Esophagus (tissue), 2 donors: ENCODE data around the gene KIF18B. TPM values are rescaled to one million over a fixed set of nuclear protein-coding genes. Genes with fewer than 3 reads are reported as not detected.

Source experiments
- H3K27ac ChIP-seq, 2 donors: one replicate each; pipeline ENCODE4 v1.5.1; 2013; ENCODE audit warnings: low read depth in 2 of 2, mild to moderate bottlenecking in 2 of 2, inconsistent platforms in 1 of 2, low read length in 1 of 2, moderate library complexity in 1 of 2
- H3K27me3 ChIP-seq, 2 donors: one replicate each; pipeline ENCODE4 v1.6.1; 2013; ENCODE audit warnings: low read length in 2 of 2, control low read depth in 1 of 2, mild to moderate bottlenecking in 1 of 2; ENCODE audit not compliant: insufficient read depth in 2 of 2, control insufficient read depth in 1 of 2
- H3K36me3 ChIP-seq, 2 donors: one replicate each; pipeline ENCODE4 v1.6.1; 2013; ENCODE audit warnings: low read length in 1 of 2; ENCODE audit not compliant: control insufficient read depth in 2 of 2, insufficient read depth in 2 of 2
- H3K4me1 ChIP-seq, 2 donors: one replicate each; pipeline ENCODE4 v1.6.1; 2013; ENCODE audit warnings: low read length in 1 of 2; ENCODE audit not compliant: control insufficient read depth in 2 of 2, insufficient read depth in 2 of 2
- H3K4me3 ChIP-seq, 2 donors: one replicate each; pipeline ENCODE4 v1.5.1; 2013; ENCODE audit warnings: low read length in 2 of 2, mild to moderate bottlenecking in 2 of 2, low read depth in 1 of 2, moderate library complexity in 1 of 2
- H3K9me3 ChIP-seq, 2 donors: one replicate each; pipeline ENCODE4 v1.6.1; 2013; ENCODE audit warnings: mild to moderate bottlenecking in 2 of 2, low read depth in 1 of 2, low read length in 1 of 2, moderate library complexity in 1 of 2; ENCODE audit not compliant: control insufficient read depth in 2 of 2, insufficient read depth in 1 of 2
- WGBS, 2 donors: extraction: QIAGEN DNeasy Blood & Tissue Kit; methylation state at CpG; one replicate each; pipeline ENCODE4 v1.1.7; 2013; 5-methylcytosine and 5-hydroxymethylcytosine counted together
- polyA plus RNA-seq, 2 donors: library from polyadenylated mRNA; stranded (reverse); fragments of 200-250 nt; gene quantifications; one replicate each; pipeline ENCODE4 v1.2.3, GENCODE V29; 2013
- donor health status: healthy with polysubstance abuse.
- donor health status: Bipolar disorder and iron deficiency.

The KIF18B gene
- polyA plus RNA-seq, 2 donors = 4.3 to 7.3 TPM

DNA sequence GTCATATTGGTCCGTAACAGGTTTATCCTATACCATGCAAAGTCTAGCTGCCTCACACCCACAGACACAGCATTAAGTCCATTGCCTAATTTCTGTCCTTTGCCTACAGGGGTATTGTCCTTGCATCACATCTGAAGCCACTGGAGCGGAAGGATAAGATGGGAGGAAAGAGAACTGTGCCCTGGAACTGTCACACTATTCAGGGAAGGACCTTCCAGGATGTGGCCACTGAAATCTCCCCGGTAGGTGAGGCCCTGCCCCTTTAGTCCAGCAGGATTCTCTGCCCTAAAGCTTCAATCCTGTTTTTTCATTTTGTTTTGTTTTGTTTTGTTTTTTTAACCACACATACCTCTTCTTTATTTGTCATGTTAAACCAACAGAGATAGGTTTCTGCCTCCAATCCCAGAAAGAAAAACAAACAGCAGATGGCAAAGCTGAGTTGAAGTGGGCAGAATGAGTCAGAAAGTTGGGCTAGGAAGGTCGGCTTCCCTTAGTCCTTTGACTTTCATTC, 46.1 kb downstream of the KIF18B start:
- WGBS, 2 donors = 71 to 79% methylated on average over 4 of the region's 4 CpGs
- Histone ChIP-seq H3K4me1 (peaks cover 0 to 3% of the 10 kb centered on the region in 2 donors), H3K27me3 (no peaks in the 10 kb centered on the region), H3K27ac (no peak overlapping the region), H3K4me3 (no peak overlapping the region), H3K36me3 (no peaks in the 10 kb centered on the region), H3K9me3 (no peaks in the 10 kb centered on the region)

DNA sequence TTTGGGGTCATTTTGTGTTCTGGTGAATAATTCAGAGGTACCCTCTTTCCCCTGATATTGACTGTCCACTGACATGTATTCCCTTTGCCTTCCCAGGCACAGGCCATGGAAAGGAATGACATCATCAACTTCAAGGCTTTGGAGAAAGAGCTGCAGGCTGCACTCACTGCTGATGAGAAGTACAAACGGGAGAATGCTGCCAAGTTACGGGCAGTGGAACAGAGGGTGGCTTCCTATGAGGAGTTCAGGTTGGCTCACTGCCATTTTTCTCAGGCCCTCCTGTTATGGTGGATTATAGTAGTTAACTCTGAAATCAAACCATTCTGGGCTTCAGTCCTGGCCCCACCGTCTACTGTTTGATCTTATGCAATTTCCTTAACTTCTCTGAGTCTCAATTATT, 46.7 kb downstream of the KIF18B start:
- no peak overlapping the region for H3K4me3 ChIP-seq
- peaks cover 0 to 3% of the 10 kb centered on the region in 2 donors for H3K4me1 ChIP-seq
- no peaks in the 10 kb centered on the region for H3K27me3 ChIP-seq
- H3K9me3 ChIP-seq = no peaks in the 10 kb centered on the region
- 29 to 39% methylated on average over 3 of the region's 3 CpGs for WGBS, 2 donors
- H3K27ac ChIP-seq = no peak overlapping the region
- H3K36me3 ChIP-seq = no peaks in the 10 kb centered on the region

DNA sequence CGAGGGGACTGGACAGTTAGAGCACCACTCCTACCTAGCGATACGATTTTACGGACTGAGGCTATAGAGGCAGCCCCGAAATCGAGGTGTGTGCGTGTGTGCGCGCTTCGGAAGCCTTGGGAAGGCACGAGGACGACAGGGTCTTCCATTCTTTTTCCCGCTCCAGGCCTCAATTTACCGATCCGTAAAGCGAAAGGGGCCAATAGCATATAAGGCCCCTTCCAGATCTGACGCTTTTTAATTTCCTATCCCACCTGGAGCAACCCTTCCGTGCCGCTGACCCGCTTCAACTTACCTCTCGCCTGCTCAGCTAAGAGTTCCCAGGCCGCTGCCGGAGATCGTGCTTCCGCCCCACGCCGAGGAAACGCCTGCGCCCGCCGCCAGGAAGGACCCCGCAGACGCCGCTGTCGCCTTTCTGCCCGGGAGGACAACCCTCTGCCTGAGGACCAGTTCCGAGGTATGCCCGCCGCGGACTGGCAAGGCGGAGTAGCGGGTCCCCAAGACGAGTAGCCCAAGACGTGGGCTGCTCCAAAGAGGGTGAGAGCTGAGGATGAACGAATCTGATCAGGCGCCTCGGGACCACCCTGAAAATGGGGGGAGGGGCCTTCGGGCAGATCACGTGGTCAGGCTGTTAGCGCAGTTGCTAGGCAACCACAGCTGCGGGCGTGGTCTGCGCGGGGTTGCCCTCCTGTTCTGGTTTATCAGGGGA, 48.3 kb downstream of the KIF18B start, which contains the start of gene EFTUD2:
TSS of gene EFTUD2 (minus strand) at position 372 of the 709 bp plus-strand sequence. CDS start 4,924 bp downstream, outside the sequence.
- H3K4me1 ChIP-seq = peaks cover 0 to 3% of the 10 kb centered on the region in 2 donors
- WGBS, 2 donors = 0% methylated on average over 54 of the region's 54 CpGs
- H3K9me3 ChIP-seq = no peaks in the 10 kb centered on the region
- H3K4me3 ChIP-seq = peak within 1 kb of the TSS; percentile 66 to 83
- no peaks in the 10 kb centered on the region for H3K27me3 ChIP-seq
- peak within 1 kb of the TSS; percentile 91 to 94 for H3K27ac ChIP-seq
- no peaks in the 10 kb centered on the region for H3K36me3 ChIP-seq

DNA sequence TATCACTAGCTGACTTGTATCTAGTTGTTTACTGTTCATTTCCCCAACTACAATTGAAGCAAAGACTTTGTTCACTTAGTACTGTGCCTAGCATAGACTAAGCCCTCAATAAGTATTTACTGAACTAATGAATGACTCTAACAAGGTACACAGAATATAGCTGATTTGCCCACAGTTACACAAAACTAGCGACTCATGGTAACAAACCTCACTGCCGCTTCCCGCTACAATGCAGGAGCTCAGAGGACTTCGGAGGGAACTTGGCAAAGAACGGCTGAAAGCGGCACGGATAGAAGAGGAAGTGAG, 48.9 kb downstream of the KIF18B start:
- Histone ChIP-seq H3K4me3 (peak overlapping the region; percentile 66 to 83), H3K4me1 (peaks cover 0 to 3% of the 10 kb centered on the region in 2 donors), H3K9me3 (no peaks in the 10 kb centered on the region), H3K27me3 (no peaks in the 10 kb centered on the region), H3K36me3 (no peaks in the 10 kb centered on the region), H3K27ac (peak overlapping the region; percentile 91 to 94)
- WGBS, 2 donors = 0% methylated on average over 7 of the region's 7 CpGs

DNA sequence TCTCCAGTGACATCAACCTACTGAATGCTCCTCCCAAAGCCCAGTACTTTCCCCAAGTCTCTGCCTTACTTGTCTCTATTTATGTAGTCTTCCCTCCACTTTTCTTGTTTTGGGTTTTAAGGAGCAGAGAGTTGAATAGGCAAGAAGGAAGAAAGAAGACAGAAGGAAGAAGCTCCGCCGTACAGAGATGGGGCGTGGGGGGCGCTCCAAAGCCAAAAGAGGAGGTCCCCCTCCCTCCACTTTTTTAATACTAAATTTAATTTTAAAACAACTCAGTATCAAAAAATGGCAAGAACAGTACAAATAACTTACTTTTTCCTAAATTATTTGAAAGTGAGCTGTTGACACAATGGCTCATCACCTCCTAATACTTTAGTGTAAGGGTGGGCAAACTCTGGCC, 52.9 kb downstream of the KIF18B start:
- Histone ChIP-seq H3K9me3 (no peaks in the 10 kb centered on the region), H3K36me3 (no peaks in the 10 kb centered on the region), H3K4me1 (no peaks in the 10 kb centered on the region), H3K4me3 (no peak overlapping the region), H3K27me3 (no peaks in the 10 kb centered on the region), H3K27ac (no peak overlapping the region)
- WGBS, 2 donors = 95 to 97% methylated on average over 4 of the region's 4 CpGs

DNA sequence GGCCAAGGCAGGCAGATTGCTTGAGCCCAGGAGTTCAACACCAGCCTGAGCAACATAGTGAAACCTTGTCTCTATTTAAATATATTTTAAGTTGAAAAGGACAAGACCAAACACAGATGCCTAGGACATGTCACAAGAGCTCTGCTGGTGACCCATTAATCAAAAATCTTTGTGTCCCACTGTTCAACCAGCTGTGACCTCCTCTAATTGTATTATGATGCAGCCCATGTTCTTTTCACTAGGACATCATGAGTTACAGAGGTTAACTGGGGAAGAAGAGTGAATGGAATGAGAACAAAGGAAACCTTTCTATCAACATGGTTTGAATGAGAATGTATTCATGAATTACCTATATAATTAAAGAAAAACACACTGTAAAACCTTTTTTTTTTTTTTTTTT, 55.3 kb downstream of the KIF18B start:
- Histone ChIP-seq H3K9me3 (no peaks in the 10 kb centered on the region), H3K27me3 (no peaks in the 10 kb centered on the region), H3K27ac (no peak overlapping the region), H3K4me3 (no peak overlapping the region), H3K36me3 (no peaks in the 10 kb centered on the region), H3K4me1 (no peaks in the 10 kb centered on the region)

DNA sequence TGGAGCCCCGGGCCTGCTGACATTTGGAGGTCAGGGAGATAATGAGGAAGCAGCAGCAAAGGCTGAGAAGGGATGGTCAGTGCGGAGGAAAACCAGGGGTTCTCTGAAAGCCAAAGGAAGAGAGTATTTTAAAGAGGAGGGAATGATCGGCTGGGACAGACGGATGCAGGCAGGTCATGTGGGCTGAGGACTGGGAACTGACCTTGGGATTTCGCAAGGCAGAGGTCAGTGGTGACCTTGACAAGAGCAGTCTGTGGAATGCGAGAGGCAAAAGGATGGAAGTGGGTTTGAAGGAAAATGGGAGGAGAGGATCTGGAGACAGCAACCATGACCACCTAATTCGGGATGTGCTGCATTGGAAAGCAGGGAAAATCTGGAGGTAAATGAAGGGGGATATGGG, 58.6 kb downstream of the KIF18B start:
- Histone ChIP-seq H3K36me3 (peaks cover 8% of the 10 kb centered on the region in 2 donors), H3K27me3 (no peaks in the 10 kb centered on the region), H3K9me3 (no peaks in the 10 kb centered on the region), H3K4me1 (no peaks in the 10 kb centered on the region), H3K4me3 (no peak overlapping the region), H3K27ac (no peak overlapping the region)
- WGBS, 2 donors = 81 to 86% methylated on average over 7 of the region's 7 CpGs

DNA sequence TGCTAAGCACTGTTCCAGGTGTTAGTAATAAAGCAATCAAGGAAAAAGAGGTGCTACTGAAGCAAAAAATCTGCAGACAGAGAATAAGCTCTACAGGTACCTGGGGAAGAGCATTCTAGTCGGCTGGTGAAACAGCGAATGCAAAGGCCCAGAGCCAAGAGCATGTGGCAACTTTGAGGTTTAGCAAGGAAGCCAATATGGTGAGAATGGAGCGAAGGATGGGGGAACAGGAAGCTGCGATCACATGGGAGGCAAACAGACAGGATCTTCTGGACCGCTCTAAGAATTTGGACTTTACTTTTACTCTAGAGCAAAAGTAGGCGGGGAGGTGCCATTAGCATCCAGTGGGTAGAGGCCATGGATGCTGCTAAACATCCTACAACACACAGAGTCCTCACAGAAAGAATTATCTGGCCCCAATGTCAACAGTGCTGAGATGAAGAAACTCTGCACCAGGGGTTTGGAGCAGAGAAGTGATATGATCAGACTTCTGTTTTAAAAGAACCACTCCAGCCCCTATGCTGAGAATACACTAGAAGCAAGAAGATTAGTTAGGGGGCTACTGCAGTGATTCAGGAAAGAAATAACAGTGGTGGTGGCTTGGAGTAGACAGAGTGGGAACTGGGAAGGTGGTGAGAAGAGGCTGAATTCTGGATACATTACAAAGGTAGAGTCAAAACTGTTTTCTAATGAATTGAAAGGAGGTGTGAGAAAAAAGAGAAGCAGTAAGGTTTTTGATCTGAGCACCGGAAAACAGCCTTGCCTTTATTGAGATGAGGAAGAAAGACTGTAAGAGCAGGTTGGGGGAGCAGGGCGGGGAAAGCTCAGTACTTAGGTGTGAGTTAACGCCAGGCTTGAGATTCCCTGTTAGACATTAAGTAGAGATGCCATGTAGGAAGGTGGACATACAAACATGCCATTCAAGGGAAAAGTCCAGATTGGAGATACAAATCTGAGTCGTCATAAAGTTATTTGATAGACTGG, 59.3 kb downstream of the KIF18B start:
- H3K4me1 ChIP-seq = no peaks in the 10 kb centered on the region
- no peaks in the 10 kb centered on the region for H3K27me3 ChIP-seq
- H3K27ac ChIP-seq = no peak overlapping the region
- no peak overlapping the region for H3K4me3 ChIP-seq
- H3K9me3 ChIP-seq = no peaks in the 10 kb centered on the region
- H3K36me3 ChIP-seq = peaks cover 12 to 14% of the 10 kb centered on the region in 2 donors
- 73 to 79% methylated on average over 10 of the region's 10 CpGs for WGBS, 2 donors

DNA sequence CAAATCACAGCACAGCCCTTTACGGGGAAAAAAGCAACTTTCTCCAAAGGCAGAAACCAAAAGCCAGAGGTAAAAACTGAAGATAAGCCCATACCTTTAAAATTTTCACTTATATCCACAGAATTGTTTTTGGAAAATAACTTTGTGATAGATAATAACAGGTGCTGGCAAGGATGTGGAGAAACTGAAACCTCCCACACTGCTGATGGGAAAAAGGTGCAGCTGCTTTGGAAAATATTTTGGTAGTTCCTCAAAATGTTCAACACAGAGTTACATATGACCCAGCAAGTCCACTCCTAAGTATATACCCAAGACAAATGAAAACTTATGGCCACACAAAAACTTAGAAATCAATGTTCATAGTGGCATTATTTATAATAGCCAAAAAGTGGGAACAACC, 60.6 kb downstream of the KIF18B start:
- no peaks in the 10 kb centered on the region for H3K4me1 ChIP-seq

More for the DNA sequence above, 60.6 kb downstream of the KIF18B start:
- no peak overlapping the region for H3K4me3 ChIP-seq
- 90 to 92% methylated on average over 1 of the region's 1 CpG for WGBS, 2 donors
- no peak overlapping the region for H3K27ac ChIP-seq
- H3K27me3 ChIP-seq = no peaks in the 10 kb centered on the region
- H3K36me3 ChIP-seq = peaks cover 12 to 19% of the 10 kb centered on the region in 2 donors
- no peaks in the 10 kb centered on the region for H3K9me3 ChIP-seq
